Breast epithelium (tissue), 4 donors: ENCODE data around the gene ACVR1. TPM values are rescaled to one million over a fixed set of nuclear protein-coding genes. Genes with fewer than 3 reads are reported as not detected.

Experiments used
- DNase-seq, 2 donors: peaks; one replicate each; pipeline ENCODE4 v3.0.0-alpha.2; 2019; ENCODE audit warnings: low spot score in 2 of 2
- H3K27ac ChIP-seq, 2 donors: fragments of 200-600 bp; sonication (generic) in 1 of 2; one replicate each; pipeline ENCODE4 v1.5.1; 2016 to 2019; ENCODE audit warnings: mild to moderate bottlenecking in 1 of 2
- H3K27me3 ChIP-seq, 2 donors: fragments of 200-600 bp; sonication (generic) in 1 of 2; one replicate each; pipeline versions ENCODE4 v1.5.1 to v1.6.0; 2017 to 2019; ENCODE audit warnings: control low read depth in 1 of 2, mild to moderate bottlenecking in 1 of 2
- H3K36me3 ChIP-seq: fragments of 200-600 bp; one replicate; pipeline ENCODE4 v1.5.1; 2019
- H3K4me1 ChIP-seq, 2 donors: fragments of 200-600 bp; sonication (generic); one replicate each; pipeline ENCODE4 v1.5.1; 2016 to 2019; ENCODE audit warnings: control low read depth in 1 of 2
- H3K4me3 ChIP-seq, 3 donors: fragments of 200-600 bp; sonication (generic); 1 replicate in 2 of 3; 2 replicates in 1 of 3; pipeline ENCODE4 v1.5.1; 2016 to 2019; ENCODE audit warnings: mild to moderate bottlenecking in 3 of 3, moderate library complexity in 2 of 3
- H3K9me3 ChIP-seq, 2 donors: fragments of 200-600 bp; sonication (generic) in 1 of 2; one replicate each; pipeline ENCODE4 v1.5.1; 2016 to 2019; ENCODE audit warnings: control low read depth in 1 of 2
- CTCF ChIP-seq, 3 donors: fragments of 450-650 bp; IDR thresholded peaks; one replicate each; pipeline ENCODE4 v1.5.1; 2016 to 2017; ENCODE audit warnings: antibody characterized with exemption in 3 of 3, mild to moderate bottlenecking in 3 of 3, moderate library complexity in 3 of 3
- POLR2A ChIP-seq: fragments of 450-650 bp; IDR thresholded peaks from one replicate; pipeline ENCODE4 v1.6.1; 2016; ENCODE audit warnings: antibody characterized with exemption, mild to moderate bottlenecking, moderate library complexity
- POLR2AphosphoS5 ChIP-seq, 3 donors: sonication (generic); formaldehyde crosslinking; IDR thresholded peaks; one replicate each; pipeline ENCODE4 v1.6.1; 2017; ENCODE audit warnings: antibody characterized with exemption in 3 of 3
- intact Hi-C: fragments of 100-400 bp; cut with DNase I; formaldehyde crosslinking; loops from one replicate; pipeline ENCODE4 v1.15.1; 2023; ENCODE audit warnings: low total_unique reads
- total RNA-seq, 3 donors: library from RNA; depleted of rRNA; stranded (reverse); fragments of >200 nt; gene quantifications; one replicate each; pipeline ENCODE4 v1.1.0, GENCODE V29; 2016

ACVR1 gene
- total RNA-seq, 3 donors from 2014 or later, result 31.5 to 45.4 (median 32.8) TPM

- intact Hi-C loops, result no loop called here
- no peak for DNase-seq
- Histone ChIP-seq H3K27ac (no peak overlapping the region), H3K4me1 (peaks cover 0 to 6% of the 10 kb centered on the region in 2 donors), H3K27me3 (no peaks in the 10 kb centered on the region), H3K9me3 (no peaks in the 10 kb centered on the region), H3K36me3 (no peaks in the 10 kb centered on the region), H3K4me3 (no peak overlapping the region)
- TF ChIP-seq POLR2AphosphoS5 (IDR thresholded peaks at IDR 0.05) (no peak), POLR2A (no peak), CTCF (IDR thresholded peaks at IDR 0.05) (no peak)
Measured at GRCh38 chr2:157746234-157746950, 129.7 kb downstream of the ACVR1 start.

- intact Hi-C loops, result no loop called here
- no peaks in the 10 kb centered on the region for H3K27me3 ChIP-seq
- no peak for TF ChIP-seq CTCF (IDR thresholded peaks at IDR 0.05)
- no peak for TF ChIP-seq POLR2AphosphoS5 (IDR thresholded peaks at IDR 0.05)
- no peak for TF ChIP-seq POLR2A
- H3K4me3 ChIP-seq, result no peak overlapping the region
- DNase-seq, result no peak
- no peaks in the 10 kb centered on the region for H3K36me3 ChIP-seq
- H3K9me3 ChIP-seq, result no peaks in the 10 kb centered on the region
- no peak overlapping the region for H3K27ac ChIP-seq
- no peaks in the 10 kb centered on the region for H3K4me1 ChIP-seq
Measured at GRCh38 chr2:157744571-157745076, 131.5 kb downstream of the ACVR1 start.

GRCh38 chr2:157743051-157743450, 133.1 kb downstream of the ACVR1 start:
- Histone ChIP-seq H3K36me3 (no peaks in the 10 kb centered on the region), H3K4me3 (no peak overlapping the region), H3K4me1 (no peaks in the 10 kb centered on the region), H3K27ac (no peak overlapping the region), H3K9me3 (no peaks in the 10 kb centered on the region), H3K27me3 (no peaks in the 10 kb centered on the region)
- no peak for DNase-seq
- TF ChIP-seq POLR2AphosphoS5 (IDR thresholded peaks at IDR 0.05) (no peak), CTCF (IDR thresholded peaks at IDR 0.05) (no peak), POLR2A (no peak)
- intact Hi-C loops, result no loop called here

GRCh38 chr2:157741819-157742484, 134.2 kb downstream of the ACVR1 start:
- H3K4me3 ChIP-seq, result no peak overlapping the region
- DNase-seq, result no peak
- H3K27ac ChIP-seq, result no peak overlapping the region
- H3K27me3 ChIP-seq, result no peaks in the 10 kb centered on the region
- H3K9me3 ChIP-seq, result no peaks in the 10 kb centered on the region
- TF ChIP-seq POLR2AphosphoS5 (IDR thresholded peaks at IDR 0.05) (no peak), POLR2A (no peak), CTCF (IDR thresholded peaks at IDR 0.05) (no peak)
- no peaks in the 10 kb centered on the region for H3K4me1 ChIP-seq
- intact Hi-C loops, result no loop called here
- no peaks in the 10 kb centered on the region for H3K36me3 ChIP-seq

- DNase-seq, result no peak
- no peak for TF ChIP-seq POLR2A
- TF ChIP-seq POLR2AphosphoS5 (IDR thresholded peaks at IDR 0.05), result no peak
- TF ChIP-seq CTCF (IDR thresholded peaks at IDR 0.05), result no peak
- Histone ChIP-seq H3K4me1 (no peaks in the 10 kb centered on the region), H3K4me3 (no peak overlapping the region), H3K36me3 (peaks cover 6% of the 10 kb centered on the region), H3K27ac (no peak overlapping the region), H3K9me3 (no peaks in the 10 kb centered on the region), H3K27me3 (no peaks in the 10 kb centered on the region)
- intact Hi-C loops, result no loop called here
Measured at GRCh38 chr2:157737656-157738055, 138.5 kb downstream of the ACVR1 start.
